ENCODE data around the gene RASAL2. TPM values are rescaled to one million over a fixed set of nuclear protein-coding genes. Genes with fewer than 3 reads are reported as not detected.
A peak's percentile ranks its signal among the peaks of the same experiment; 100 is the strongest.

The RASAL2 gene
- total RNA-seq, 1 experiment from 2014 or later, result 32.4 TPM

DNA sequence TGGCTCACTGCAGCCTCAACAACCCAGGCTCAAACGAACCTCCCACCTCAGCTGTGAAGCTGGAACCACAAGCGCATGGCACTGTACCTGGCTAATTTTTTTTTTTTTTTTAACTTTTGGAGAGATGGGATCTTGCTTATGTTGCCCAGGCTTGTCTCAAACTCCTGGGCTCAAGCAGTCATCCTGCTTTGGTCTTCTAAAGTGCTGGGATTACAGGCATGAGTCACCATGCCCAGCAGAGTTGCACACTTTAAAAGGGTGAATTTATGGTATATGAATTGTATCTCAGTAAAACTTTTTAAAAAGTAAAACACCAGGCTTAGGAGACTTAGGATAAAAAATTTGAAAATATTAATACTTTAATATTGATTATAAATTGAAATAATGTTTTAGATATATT is 303.8 kb downstream of the RASAL2 start:
- Mint-ChIP-seq H3K4me1 (ENCODE audit: low read depth, unreplicated experiment) (peaks cover 23% of the 10 kb centered on the region), H3K9me3 (ENCODE audit: low read depth, unreplicated experiment) (no peaks in the 10 kb centered on the region), H3K27me3 (ENCODE audit: unreplicated experiment) (no peaks in the 10 kb centered on the region), H3K4me3 (ENCODE audit: low read depth, unreplicated experiment) (no peak overlapping the region), H3K36me3 (ENCODE audit: insufficient read depth, unreplicated experiment) (no peaks in the 10 kb centered on the region), H3K27ac (ENCODE audit: unreplicated experiment) (no peak overlapping the region)
- CTCF ChIA-PET, result no interaction called here
- intact Hi-C loops (cut with micrococcal nuclease; ENCODE audit: unreplicated experiment), result no loop called here
- TF ChIP-seq CTCF (IDR thresholded peaks at IDR 0.05; ENCODE audit: unreplicated experiment), result no peak
- no TSS peak for BruUV-seq (replicated peaks)
- no peak for DNase-seq

GRCh38 chr1:178399177-178399728 is 305.3 kb downstream of the RASAL2 start:
- BruUV-seq (replicated peaks), result no TSS peak
- CTCF ChIA-PET, result no interaction called here
- Mint-ChIP-seq H3K9me3 (ENCODE audit: low read depth, unreplicated experiment) (no peaks in the 10 kb centered on the region), H3K4me1 (ENCODE audit: low read depth, unreplicated experiment) (peaks cover 23% of the 10 kb centered on the region), H3K27me3 (ENCODE audit: unreplicated experiment) (no peaks in the 10 kb centered on the region), H3K4me3 (ENCODE audit: low read depth, unreplicated experiment) (no peak overlapping the region), H3K27ac (ENCODE audit: unreplicated experiment) (peak overlapping the region; percentile 6), H3K36me3 (ENCODE audit: insufficient read depth, unreplicated experiment) (no peaks in the 10 kb centered on the region)
- intact Hi-C loops (cut with micrococcal nuclease; ENCODE audit: unreplicated experiment), result no loop called here
- DNase-seq, result peak; percentile 62
- TF ChIP-seq CTCF (IDR thresholded peaks at IDR 0.05; ENCODE audit: unreplicated experiment), result no peak

- Mint-ChIP-seq H3K4me1 (ENCODE audit: low read depth, unreplicated experiment) (peaks cover 4% of the 10 kb centered on the region), H3K27ac (ENCODE audit: unreplicated experiment) (no peak overlapping the region), H3K9me3 (ENCODE audit: low read depth, unreplicated experiment) (peaks cover 10% of the 10 kb centered on the region), H3K4me3 (ENCODE audit: low read depth, unreplicated experiment) (no peak overlapping the region), H3K36me3 (ENCODE audit: insufficient read depth, unreplicated experiment) (no peaks in the 10 kb centered on the region), H3K27me3 (ENCODE audit: unreplicated experiment) (no peaks in the 10 kb centered on the region)
- intact Hi-C loops (cut with micrococcal nuclease; ENCODE audit: unreplicated experiment), result no loop called here
- BruUV-seq (replicated peaks), result no TSS peak
- TF ChIP-seq CTCF (IDR thresholded peaks at IDR 0.05; ENCODE audit: unreplicated experiment), result no peak
- no peak for DNase-seq
- CTCF ChIA-PET, result no interaction called here
Observed at GRCh38 chr1:178405137-178405536, 311.2 kb downstream of the RASAL2 start.

- no peak overlapping the region for H3K27ac Mint-ChIP-seq (ENCODE audit: unreplicated experiment)
- BruUV-seq (replicated peaks), result no TSS peak
- DNase-seq, result no peak
- H3K4me3 Mint-ChIP-seq (ENCODE audit: low read depth, unreplicated experiment), result no peak overlapping the region
- H3K36me3 Mint-ChIP-seq (ENCODE audit: insufficient read depth, unreplicated experiment), result no peaks in the 10 kb centered on the region
- no peaks in the 10 kb centered on the region for H3K4me1 Mint-ChIP-seq (ENCODE audit: low read depth, unreplicated experiment)
- peaks cover 12% of the 10 kb centered on the region for H3K9me3 Mint-ChIP-seq (ENCODE audit: low read depth, unreplicated experiment)
- TF ChIP-seq CTCF (IDR thresholded peaks at IDR 0.05; ENCODE audit: unreplicated experiment), result no peak
- intact Hi-C loops (cut with micrococcal nuclease; ENCODE audit: unreplicated experiment), result no loop called here
- no peaks in the 10 kb centered on the region for H3K27me3 Mint-ChIP-seq (ENCODE audit: unreplicated experiment)
- CTCF ChIA-PET, result no interaction called here
Observed at GRCh38 chr1:178407215-178407614, 313.3 kb downstream of the RASAL2 start.
